ENCODE data around the gene CMPK1.
"Not testable (repeated sequence)": the region's sequence is repeated elsewhere in the genome, so short reads cannot be mapped to it uniquely, and the experiment has no call there.

Gene CMPK1

DNA sequence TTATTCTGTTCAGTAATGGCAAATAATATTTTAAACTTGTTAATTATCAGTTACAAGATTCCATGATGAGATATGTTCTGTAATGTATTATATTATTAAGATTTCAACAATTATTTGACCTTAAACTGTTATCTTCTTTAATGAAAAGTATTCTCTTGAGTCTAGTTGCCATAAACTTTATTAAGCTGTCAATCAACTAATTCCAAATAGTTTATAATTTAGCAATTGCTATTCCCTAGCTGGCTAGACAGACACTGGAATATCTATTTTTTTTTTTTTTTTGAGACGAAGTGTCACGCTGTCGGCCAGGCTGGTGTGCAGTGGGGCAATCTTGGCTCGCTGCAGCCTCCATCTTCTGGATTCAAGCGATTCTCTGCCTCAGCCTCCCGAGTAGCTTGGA lies 3.8 kb downstream of the CMPK1 start:
- DNase-seq = no peak

GRCh38 chr1:47338249-47339077 lies 4.9 kb downstream of the CMPK1 start:
- DNase-seq = no peak

DNA sequence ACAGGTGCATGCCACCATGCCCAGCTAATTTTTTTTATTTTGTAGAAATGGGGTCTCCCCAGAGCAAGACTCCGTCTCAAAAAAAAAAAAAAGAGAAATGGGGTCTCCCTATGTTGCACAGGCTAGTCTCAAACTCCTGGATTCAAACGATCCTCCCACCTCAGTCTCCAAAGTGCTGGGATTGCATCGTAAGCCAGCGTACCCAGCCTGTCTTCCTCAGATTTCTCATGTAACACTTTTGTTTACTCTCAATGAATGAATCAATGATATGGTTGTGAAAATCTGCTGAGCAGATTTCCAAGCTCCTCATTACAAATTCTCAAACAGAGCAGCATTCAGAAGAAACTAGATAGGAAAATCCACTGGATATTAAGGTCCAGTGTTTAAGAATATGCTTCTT lies 6.6 kb downstream of the CMPK1 start:
- no peak for DNase-seq

- DNase-seq = not testable (repeated sequence)
Observed at GRCh38 chr1:47346979-47347378, 13.4 kb downstream of the CMPK1 start.

DNA sequence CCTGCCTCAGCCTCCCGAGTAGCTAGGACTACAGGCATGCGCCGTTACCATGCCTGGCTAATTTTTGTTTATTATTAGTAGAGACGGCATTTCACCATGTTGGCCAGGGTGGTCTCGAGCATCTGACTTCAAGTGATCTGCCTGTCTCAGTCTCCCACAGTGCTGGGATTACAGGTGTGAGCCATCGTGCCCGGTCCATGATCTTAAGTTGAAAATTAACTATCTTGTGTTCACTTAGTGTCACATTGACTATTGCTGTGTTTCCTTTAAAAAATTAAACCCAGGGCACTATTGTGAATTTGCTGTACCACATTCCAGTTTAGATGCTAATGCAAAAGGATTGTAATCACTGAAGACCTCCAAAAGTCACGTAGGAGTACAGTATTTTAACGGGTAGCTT lies 14.1 kb downstream of the CMPK1 start:
- no peak for DNase-seq

GRCh38 chr1:47348246-47348645 lies 14.7 kb downstream of the CMPK1 start:
- no peak for DNase-seq

- DNase-seq = no peak
Observed at GRCh38 chr1:47351305-47351704, 17.7 kb downstream of the CMPK1 start.

DNA sequence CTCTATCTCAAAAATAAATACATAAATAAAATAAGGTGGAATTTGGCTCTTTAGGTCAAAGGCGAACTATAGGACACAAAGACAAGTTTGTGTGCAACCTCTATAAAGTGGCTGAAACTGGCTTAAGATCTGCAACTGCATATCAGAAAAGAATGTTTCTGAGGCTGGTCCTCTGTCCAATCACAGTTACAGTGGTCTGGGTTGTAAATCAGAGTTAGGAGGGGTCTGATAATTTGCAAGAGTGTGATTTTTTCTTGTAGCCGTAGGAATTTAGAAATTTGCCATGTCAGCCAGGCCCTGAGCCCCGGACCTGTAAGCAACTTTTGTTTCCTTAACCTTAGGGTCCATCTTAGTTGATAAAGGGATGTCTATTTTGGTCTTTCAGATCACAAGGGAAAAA lies 27.8 kb downstream of the CMPK1 start:
- no peak for DNase-seq

DNA sequence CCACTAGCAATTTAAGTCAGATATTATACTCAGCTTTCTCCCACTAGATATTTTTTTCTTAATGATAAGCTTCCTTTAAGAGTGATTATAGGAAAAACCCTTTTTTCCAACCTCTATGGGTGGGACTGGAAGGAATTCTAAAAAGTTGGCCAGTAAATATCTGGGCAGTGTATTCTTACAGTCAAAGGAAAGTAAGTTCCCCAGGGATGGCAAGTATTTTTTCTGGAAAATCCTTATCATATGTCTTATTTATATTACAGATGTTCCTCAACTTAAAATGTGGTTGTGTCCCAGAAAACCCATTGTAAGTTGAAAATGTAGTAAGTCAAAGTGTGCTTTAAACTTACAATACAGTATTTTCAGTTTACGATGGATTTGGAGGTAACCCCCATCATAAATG lies 29.2 kb downstream of the CMPK1 start:
- no peak for DNase-seq

DNA sequence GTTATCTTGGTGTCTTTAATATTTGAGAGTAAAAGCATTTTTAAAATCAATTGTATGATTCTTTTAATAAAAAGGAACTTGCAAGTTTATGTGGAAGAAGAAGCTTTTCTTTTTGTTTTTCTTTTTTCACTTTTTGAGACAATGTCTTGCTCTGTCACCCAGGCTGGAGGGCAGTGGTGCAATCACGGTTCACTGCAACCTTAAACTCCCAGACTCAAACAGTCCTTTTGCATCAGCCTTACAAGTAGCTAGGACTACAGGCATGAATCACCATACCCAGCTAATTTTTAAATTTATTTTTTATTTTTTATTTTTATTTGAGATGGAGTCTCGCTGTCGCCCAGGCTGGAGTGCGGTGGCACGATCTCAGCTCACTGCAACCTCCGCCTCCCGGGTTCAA lies 34.1 kb downstream of the CMPK1 start:
- DNase-seq = no peak

DNA sequence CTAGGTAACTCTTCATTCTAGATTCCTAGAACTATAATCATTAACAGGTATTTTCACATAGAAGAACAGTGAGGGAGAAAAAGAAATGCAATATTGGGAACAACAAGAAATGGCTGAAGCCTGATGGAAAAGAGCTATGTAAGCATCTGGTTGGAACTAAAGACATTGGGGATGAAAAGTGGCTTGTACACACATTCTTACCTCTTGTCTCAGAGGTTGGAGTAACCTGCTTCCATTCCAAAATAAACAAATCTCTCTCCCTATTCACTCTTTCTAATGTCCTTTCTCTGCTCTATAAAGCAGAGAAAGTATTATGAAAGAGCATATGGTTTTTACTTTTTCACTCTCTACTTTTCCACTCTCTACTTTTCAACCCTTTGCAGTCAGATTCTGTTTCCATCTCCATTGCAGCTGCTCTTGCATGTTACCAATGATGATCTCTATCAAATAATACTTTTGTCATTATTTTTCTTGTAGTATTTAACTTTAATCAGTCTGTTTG lies 37.5 kb downstream of the CMPK1 start:
- no peak for DNase-seq

GRCh38 chr1:47374501-47374900 lies 40.9 kb downstream of the CMPK1 start:
- DNase-seq = no peak

DNA sequence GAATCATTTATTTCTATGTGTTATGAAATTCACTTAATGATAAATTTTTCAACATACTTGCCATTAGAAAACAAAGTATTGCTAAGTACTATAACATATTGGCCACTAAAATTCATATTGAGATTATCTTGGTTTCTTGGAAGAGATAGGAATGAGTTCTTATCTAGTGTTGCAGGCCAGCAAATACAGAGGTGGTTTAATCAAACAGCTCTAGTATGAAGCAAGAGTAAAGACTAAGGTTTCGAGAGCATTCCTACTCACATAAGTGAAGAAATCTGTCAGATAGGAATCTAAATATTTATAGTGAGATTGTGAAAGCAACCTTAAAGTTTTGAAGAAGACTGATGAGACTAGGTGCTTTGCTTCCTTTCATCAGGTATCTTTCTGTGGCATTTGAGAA lies 44.6 kb downstream of the CMPK1 start:
- DNase-seq = no peak

GRCh38 chr1:47380699-47381098 lies 47.1 kb downstream of the CMPK1 start:
- DNase-seq = no peak

GRCh38 chr1:47382399-47382983 lies 48.9 kb downstream of the CMPK1 start:
- no peak for DNase-seq

DNA sequence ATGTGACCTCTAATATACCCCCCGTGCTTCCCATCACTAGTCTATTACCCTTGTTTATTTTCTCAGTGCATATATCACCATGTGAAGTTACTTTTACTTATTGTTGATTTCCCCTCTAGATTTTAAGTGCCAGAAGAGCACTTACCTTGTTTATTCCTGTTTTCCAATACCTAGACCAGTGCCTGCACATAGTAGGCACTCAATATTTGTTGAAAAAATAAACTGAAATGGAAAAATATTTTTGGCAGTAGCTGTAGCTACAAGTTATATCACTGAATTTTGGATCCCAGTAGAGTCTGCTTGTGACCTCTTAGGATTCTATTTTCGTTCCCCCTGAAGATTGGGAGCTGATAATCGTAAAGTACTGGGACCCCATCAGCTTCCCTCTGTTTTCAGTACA lies 50.5 kb downstream of the CMPK1 start:
- DNase-seq = no peak

DNA sequence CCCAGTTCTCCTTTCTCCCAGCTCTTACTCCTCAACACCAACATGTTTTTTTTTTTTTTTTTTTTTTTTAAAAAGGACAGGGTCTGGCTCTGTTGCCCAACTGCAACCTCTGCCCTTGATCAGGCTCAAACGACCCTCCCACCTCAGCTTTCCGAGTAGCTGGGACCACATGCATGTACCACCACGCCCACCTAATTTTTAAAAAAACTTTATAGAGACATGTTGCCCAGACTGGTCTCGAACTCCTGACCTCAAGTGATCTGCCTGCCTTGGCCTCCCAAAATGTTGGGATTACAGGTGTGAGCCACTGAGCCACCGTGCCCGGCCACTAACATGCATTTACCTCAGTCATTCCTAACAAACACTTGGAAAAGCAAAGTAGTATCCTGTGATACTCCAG lies 51.4 kb downstream of the CMPK1 start:
- DNase-seq = no peak

DNA sequence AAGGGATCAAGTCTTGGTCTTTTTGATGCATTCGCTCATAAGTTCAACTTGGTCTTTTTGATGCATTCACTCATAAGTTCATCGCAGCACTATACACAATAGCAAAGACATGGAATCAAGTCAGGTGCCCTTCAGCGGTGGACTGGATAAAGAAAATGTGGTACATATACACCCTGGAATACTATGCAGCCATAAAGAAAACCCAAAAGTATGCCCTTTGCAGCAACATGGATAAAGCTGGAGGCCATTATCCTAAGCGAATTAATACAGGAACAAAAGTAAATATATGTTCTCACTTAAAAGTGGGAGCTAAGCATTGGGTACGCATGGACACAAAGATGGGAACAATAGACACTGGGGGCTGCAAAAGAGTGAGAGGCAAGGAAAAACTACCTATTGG lies 52.7 kb downstream of the CMPK1 start:
- DNase-seq = no peak

- peak in 4 of 58 donors; percentile 1 to 10 (median 6) for DNase-seq
Observed at GRCh38 chr1:47388030-47388890, 54.7 kb downstream of the CMPK1 start.

DNA sequence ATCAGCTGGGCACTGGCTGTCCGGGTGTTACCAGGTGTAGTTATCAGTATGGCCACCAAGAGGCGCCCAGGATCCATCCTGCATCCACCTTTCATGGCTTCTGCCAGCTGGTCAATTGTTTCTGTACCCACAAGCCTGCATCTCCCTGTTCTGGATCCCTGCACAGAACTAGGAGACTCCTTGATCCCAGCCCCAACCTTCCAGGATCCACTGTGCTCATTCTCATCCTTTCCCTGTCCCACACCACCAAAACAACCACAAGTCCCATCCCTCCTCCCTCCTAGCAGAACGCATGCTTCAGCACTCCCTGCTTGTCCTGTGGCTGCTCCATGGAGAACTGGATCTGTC lies 55.3 kb downstream of the CMPK1 start:
- DNase-seq = peak in 45 of 58 donors; percentile 2 to 72 (median 21)

GRCh38 chr1:47389731-47390130 lies 56.1 kb downstream of the CMPK1 start:
- no peak for DNase-seq

- DNase-seq = no peak
Observed at GRCh38 chr1:47390843-47391242, 57.3 kb downstream of the CMPK1 start.
